GM12872 (cell line): ENCODE measurements around the gene SLN.

Source experiments
- TF ChIP-seq, protein P1 (sequence below): IDR thresholded peaks from 3 replicates; pipeline ENCODE4 v1.5.1; 2011; ENCODE audit warnings: low read depth, mild to moderate bottlenecking, low read length, moderate library complexity; ENCODE audit not compliant: insufficient read depth

SLN gene

DNA sequence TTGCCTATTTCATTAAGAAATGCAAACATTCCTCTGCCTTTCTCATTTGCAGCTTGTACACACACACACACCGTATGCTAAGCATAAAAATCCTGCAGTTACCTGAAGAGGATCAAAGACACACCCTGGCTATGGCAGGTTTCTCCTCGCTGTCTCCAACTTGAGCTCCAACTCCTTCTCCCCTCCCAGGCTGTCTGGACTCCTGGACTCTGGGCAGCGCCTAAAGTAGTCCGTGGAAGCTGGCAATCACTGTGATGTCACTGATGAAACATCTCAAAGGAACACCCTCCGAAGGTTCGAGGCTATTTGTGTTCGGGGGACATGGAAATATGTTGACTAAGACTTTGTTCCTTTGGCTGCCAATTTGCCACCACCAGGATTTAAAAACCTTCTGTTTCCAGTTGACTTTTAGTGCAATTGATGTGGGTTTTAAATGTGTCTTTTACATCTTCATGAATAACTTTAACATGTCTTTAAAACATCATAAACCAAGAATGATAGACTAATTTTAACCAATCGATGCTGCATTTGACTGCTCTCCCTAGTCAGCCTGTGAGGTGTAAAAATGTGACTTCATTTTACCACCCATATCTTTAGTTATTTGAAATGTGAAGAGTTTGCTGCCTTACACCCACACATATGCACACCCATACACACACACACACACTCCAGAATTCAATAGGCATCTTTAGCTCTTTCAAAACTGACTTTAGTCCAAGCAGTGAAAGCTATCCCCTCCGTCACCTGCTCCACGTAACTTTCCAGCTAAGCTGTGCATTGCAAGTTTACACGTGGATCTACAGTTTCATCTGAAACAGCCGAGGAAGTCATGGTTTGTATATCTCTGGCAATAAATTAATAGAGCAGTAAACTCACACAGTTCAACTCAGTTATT is at the start of gene SLN:
TSS of gene SLN (minus strand) at position 196 of the 895 bp plus-strand sequence.
- TF ChIP-seq, protein P1, sequence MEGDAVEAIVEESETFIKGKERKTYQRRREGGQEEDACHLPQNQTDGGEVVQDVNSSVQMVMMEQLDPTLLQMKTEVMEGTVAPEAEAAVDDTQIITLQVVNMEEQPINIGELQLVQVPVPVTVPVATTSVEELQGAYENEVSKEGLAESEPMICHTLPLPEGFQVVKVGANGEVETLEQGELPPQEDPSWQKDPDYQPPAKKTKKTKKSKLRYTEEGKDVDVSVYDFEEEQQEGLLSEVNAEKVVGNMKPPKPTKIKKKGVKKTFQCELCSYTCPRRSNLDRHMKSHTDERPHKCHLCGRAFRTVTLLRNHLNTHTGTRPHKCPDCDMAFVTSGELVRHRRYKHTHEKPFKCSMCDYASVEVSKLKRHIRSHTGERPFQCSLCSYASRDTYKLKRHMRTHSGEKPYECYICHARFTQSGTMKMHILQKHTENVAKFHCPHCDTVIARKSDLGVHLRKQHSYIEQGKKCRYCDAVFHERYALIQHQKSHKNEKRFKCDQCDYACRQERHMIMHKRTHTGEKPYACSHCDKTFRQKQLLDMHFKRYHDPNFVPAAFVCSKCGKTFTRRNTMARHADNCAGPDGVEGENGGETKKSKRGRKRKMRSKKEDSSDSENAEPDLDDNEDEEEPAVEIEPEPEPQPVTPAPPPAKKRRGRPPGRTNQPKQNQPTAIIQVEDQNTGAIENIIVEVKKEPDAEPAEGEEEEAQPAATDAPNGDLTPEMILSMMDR = no peak

DNA sequence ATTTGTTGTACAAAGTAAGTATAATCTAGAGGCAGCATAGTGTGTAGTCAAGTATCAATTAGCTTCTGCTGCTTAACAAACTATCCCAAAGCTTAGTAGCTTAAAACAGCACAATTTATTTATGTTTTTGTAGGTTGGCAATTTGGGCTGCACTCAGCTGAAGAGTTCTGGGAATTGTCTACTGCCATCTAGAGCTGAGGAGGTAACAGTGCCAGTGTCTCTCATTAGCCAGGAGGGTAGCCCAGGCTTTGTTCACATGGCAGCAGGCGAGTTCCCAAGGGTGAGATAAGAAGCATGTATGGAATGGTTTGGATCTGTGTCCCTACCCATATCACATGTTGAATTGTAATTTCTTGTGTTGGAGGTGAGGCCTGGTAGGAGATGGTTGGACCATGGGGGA is 45.8 kb upstream of the SLN start:
- TF ChIP-seq, protein P1 = peak; percentile 25; the same call in 2 of the 3 replicates

GRCh38 chr11:107756553-107756952 is 44.7 kb upstream of the SLN start:
- TF ChIP-seq, protein P1 = no peak

DNA sequence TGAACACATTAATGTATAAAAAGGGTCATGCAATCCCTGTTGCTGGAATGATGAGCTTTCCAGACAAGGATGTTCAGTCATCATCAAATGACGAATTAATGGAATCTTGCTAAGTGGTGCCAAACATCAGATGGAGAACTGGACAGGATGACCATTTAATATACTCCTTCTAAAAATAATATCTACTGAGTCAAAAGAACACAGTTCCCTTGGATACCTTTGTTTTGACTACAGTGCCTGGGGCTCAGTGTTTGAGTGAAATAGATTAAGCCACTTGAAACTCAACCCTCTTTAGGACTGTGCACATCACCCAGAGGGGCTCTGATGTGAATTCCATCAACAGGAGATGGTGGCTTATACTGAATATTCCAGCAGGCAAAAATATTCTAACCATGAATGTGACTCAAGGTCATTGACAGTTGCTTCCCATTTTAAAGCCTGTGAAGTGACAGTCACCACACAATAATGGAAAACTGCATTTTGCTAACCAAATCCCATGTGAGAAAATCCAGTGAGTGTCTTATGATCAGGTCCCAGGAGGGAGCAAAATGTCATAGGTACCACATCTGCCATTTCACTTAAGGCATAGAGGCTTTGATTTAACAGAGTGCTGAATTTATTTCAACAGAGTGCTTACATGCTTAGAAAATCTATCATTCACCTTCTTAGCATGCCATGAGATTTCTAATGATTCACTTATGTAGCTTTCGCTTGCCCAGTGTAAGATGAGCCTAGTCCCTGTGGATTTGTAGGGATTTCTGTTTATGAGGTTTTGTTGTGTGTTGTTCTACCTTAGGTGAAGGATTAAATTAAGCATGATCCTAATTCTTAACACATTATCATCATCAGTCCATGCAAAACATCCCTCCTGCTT is 41.3 kb upstream of the SLN start:
- TF ChIP-seq, protein P1 = no peak

GRCh38 chr11:107752508-107752907 is 40.7 kb upstream of the SLN start:
- TF ChIP-seq, protein P1 = no peak

- TF ChIP-seq, protein P1 = no peak
Measured at GRCh38 chr11:107751082-107751481, 39.2 kb upstream of the SLN start.

- TF ChIP-seq, protein P1 = no peak
Measured at GRCh38 chr11:107750313-107750712, 38.5 kb upstream of the SLN start.
